Stomach (tissue), 9 donors: Measurements from ENCODE around the gene IL4R. TPM values are rescaled to one million over a fixed set of nuclear protein-coding genes. Genes with fewer than 3 reads are reported as not detected.

Experiments
- DNase-seq, 2 donors: peaks; one replicate each; pipeline versions ENCODE4 v3.0.0 to v3.0.0-alpha.2; 2013 to 2019
- H3K27ac ChIP-seq, 5 donors: fragments of 200-600 bp in 4 of 5; sonication (generic) in 4 of 5; one replicate each; pipeline ENCODE4 v1.5.1; 2013 to 2019; ENCODE audit warnings: mild to moderate bottlenecking in 1 of 5, moderate library complexity in 1 of 5
- H3K27me3 ChIP-seq, 3 donors: fragments of 200-600 bp; sonication (generic); one replicate each; pipeline ENCODE4 v1.5.1; 2017 to 2019; ENCODE audit warnings: mixed run types in 1 of 3
- H3K36me3 ChIP-seq, 4 donors: fragments of 200-600 bp; sonication (generic); 1 replicate in 3 of 4; 2 replicates in 1 of 4; pipeline ENCODE4 v1.5.1; 2016 to 2019
- H3K4me1 ChIP-seq, 4 donors: fragments of 200-600 bp; sonication (generic); one replicate each; pipeline ENCODE4 v1.5.1; 2016 to 2019
- H3K4me3 ChIP-seq, 4 donors: fragments of 200-600 bp; sonication (generic) in 3 of 4; one replicate each; pipeline ENCODE4 v1.5.1; 2016 to 2019; ENCODE audit warnings: mild to moderate bottlenecking in 1 of 4
- H3K9me3 ChIP-seq, 4 donors: fragments of 200-600 bp; sonication (generic); one replicate each; pipeline ENCODE4 v1.5.1; 2016 to 2019
- CTCF ChIP-seq, 7 experiments: fragments of 450-650 bp in 4 of 7; fragments of 200-600 bp in 3 of 7; sonication (generic) in 3 of 7; IDR thresholded peaks; one replicate each; pipeline ENCODE4 v1.5.1; 2016 to 2019; ENCODE audit warnings: antibody characterized with exemption in 7 of 7, control low read depth in 2 of 7, mild to moderate bottlenecking in 1 of 7
- EP300 ChIP-seq: sonication (generic); formaldehyde crosslinking; IDR thresholded peaks from one replicate; pipeline ENCODE4 v1.6.1; 2017; ENCODE audit warnings: antibody characterized with exemption
- POLR2A ChIP-seq, 4 donors: fragments of 450-650 bp; IDR thresholded peaks; one replicate each; pipeline ENCODE4 v1.6.1; 2016; ENCODE audit warnings: antibody characterized with exemption in 4 of 4, control low read depth in 2 of 4, mild to moderate bottlenecking in 1 of 4, moderate library complexity in 1 of 4
- POLR2AphosphoS5 ChIP-seq, 3 donors: sonication (generic); formaldehyde crosslinking; IDR thresholded peaks; one replicate each; pipeline ENCODE4 v1.6.1; 2016; ENCODE audit warnings: antibody characterized with exemption in 3 of 3
- WGBS, 5 donors: extraction: QIAGEN DNeasy Blood & Tissue Kit in 3 of 5; methylation state at CpG; one replicate each; pipeline versions ENCODE4 v1.1.5 to v1.1.7; 2013 to 2018; 5-methylcytosine and 5-hydroxymethylcytosine counted together
- intact Hi-C: fragments of 100-400 bp; cut with DNase I; formaldehyde crosslinking; loops from one replicate; pipeline ENCODE4 v1.15.1; 2023; ENCODE audit warnings: low total_unique reads
- polyA plus RNA-seq, 3 donors: library from polyadenylated mRNA; stranded (reverse); fragments of 200-250 nt; gene quantifications; one replicate each; pipeline ENCODE4 v1.2.3, GENCODE V29; 2013
- total RNA-seq, 5 donors: library from RNA; depleted of rRNA; stranded (reverse); fragments of >200 nt; gene quantifications; one replicate each; pipeline versions ENCODE4 v1.1.0 to v1.2.3, GENCODE V29; 2014 to 2016
- donor health status: healthy with polysubstance abuse.
- donor health status: Bipolar disorder and iron deficiency.
- donor health status: healthy.

Gene IL4R
- total and polyA plus RNA-seq, 8 donors: 17.4 to 120 (median 52.4) TPM

- peaks cover 4 to 23% (median 17%) of the 10 kb centered on the region in 4 donors for H3K4me1 ChIP-seq
- intact Hi-C loops: no loop called here
- no peaks in the 10 kb centered on the region for H3K9me3 ChIP-seq
- TF ChIP-seq EP300 (no peak), POLR2AphosphoS5 (IDR thresholded peaks at IDR 0.05) (no peak), CTCF (IDR thresholded peaks at IDR 0.05) (no peak), POLR2A (IDR thresholded peaks at IDR 0.05) (no peak)
- peaks cover 5 to 51% (median 20%) of the 10 kb centered on the region in 3 donors for H3K27me3 ChIP-seq
- 74 to 83% (median 80%) methylated on average over 9 to 10 of the region's 10 CpGs for WGBS, 5 donors
- H3K36me3 ChIP-seq: no peaks in the 10 kb centered on the region
- H3K27ac ChIP-seq: no peak overlapping the region
- H3K4me3 ChIP-seq: no peak overlapping the region
- no peak for DNase-seq
Observed at GRCh38 chr16:27404163-27404823, 90.5 kb downstream of the IL4R start.

- Histone ChIP-seq H3K27me3 (peaks cover 5 to 51% (median 20%) of the 10 kb centered on the region in 3 donors), H3K9me3 (peaks cover 0 to 7% (median 3%) of the 10 kb centered on the region in 4 donors), H3K36me3 (no peaks in the 10 kb centered on the region), H3K4me3 (no peak overlapping the region), H3K4me1 (peaks cover 4 to 23% (median 17%) of the 10 kb centered on the region in 4 donors), H3K27ac (no peak overlapping the region)
- DNase-seq: no peak
- TF ChIP-seq EP300: no peak
- TF ChIP-seq POLR2AphosphoS5 (IDR thresholded peaks at IDR 0.05): no peak
- no peak for TF ChIP-seq CTCF (IDR thresholded peaks at IDR 0.05)
- no peak for TF ChIP-seq POLR2A (IDR thresholded peaks at IDR 0.05)
- intact Hi-C loops: no loop called here
- 43 to 53% (median 49%) methylated on average over 14 to 19 of the region's 19 CpGs for WGBS, 5 donors
Observed at GRCh38 chr16:27405546-27406451, 92.0 kb downstream of the IL4R start.

GRCh38 chr16:27406511-27407128 lies 92.8 kb downstream of the IL4R start:
- no peak overlapping the region for H3K4me3 ChIP-seq
- no peak overlapping the region for H3K27ac ChIP-seq
- no peaks in the 10 kb centered on the region for H3K36me3 ChIP-seq
- peaks cover 5 to 46% (median 18%) of the 10 kb centered on the region in 3 donors for H3K27me3 ChIP-seq
- DNase-seq: no peak
- TF ChIP-seq POLR2AphosphoS5 (IDR thresholded peaks at IDR 0.05): no peak
- no peak for TF ChIP-seq EP300
- TF ChIP-seq POLR2A (IDR thresholded peaks at IDR 0.05): no peak
- TF ChIP-seq CTCF (IDR thresholded peaks at IDR 0.05): no peak
- intact Hi-C loops: no loop called here
- WGBS, 5 donors: 53 to 67% (median 64%) methylated on average over 6 of the region's 6 CpGs
- peaks cover 0 to 7% (median 3%) of the 10 kb centered on the region in 4 donors for H3K9me3 ChIP-seq
- peaks cover 4 to 17% (median 11%) of the 10 kb centered on the region in 4 donors for H3K4me1 ChIP-seq

GRCh38 chr16:27407133-27407532 lies 93.4 kb downstream of the IL4R start:
- H3K27me3 ChIP-seq: peaks cover 5 to 41% (median 13%) of the 10 kb centered on the region in 3 donors
- no peak overlapping the region for H3K4me3 ChIP-seq
- intact Hi-C loops: no loop called here
- H3K27ac ChIP-seq: no peak overlapping the region
- peaks cover 2 to 12% (median 6%) of the 10 kb centered on the region in 4 donors for H3K4me1 ChIP-seq
- H3K9me3 ChIP-seq: peaks cover 0 to 7% (median 3%) of the 10 kb centered on the region in 4 donors
- TF ChIP-seq POLR2A (IDR thresholded peaks at IDR 0.05) (no peak), CTCF (IDR thresholded peaks at IDR 0.05) (no peak), EP300 (no peak), POLR2AphosphoS5 (IDR thresholded peaks at IDR 0.05) (no peak)
- 60 to 82% (median 77%) methylated on average over 2 of the region's 2 CpGs for WGBS, 5 donors
- H3K36me3 ChIP-seq: no peaks in the 10 kb centered on the region
- no peak for DNase-seq
